GM23338 (cell line): ENCODE data around the gene ICAM3.

Source experiments
- CREB1 ChIP-seq: fragments of 250-450 bp; sonication (Bioruptor Pico); IDR thresholded peaks from 2 replicates; pipeline ENCODE4 v1.5.0; 2020; ENCODE audit warnings: low read depth, mild to moderate bottlenecking, moderate library complexity
- EZH2 ChIP-seq: fragments of 200-600 bp; sonication (generic); IDR thresholded peaks from one replicate; pipeline ENCODE4 v1.8.0; 2017; ENCODE audit warnings: antibody characterized with exemption, mild to moderate bottlenecking, low read depth; ENCODE audit not compliant: unreplicated experiment
- EZH2phosphoT487 ChIP-seq: fragments of 200-600 bp; sonication (generic); IDR thresholded peaks from one replicate; pipeline ENCODE4 v1.8.1; 2018; ENCODE audit warnings: antibody characterized with exemption; ENCODE audit not compliant: unreplicated experiment
- JUNB ChIP-seq: IDR thresholded peaks from one replicate; pipeline ENCODE4 v1.6.1; 2016; ENCODE audit warnings: antibody characterized with exemption; ENCODE audit not compliant: unreplicated experiment
- NANOG ChIP-seq: IDR thresholded peaks from 2 replicates; pipeline ENCODE4 v1.6.1; 2016; ENCODE audit warnings: antibody characterized with exemption, borderline replicate concordance
- POLR2AphosphoS5 ChIP-seq: IDR thresholded peaks from 2 replicates; pipeline ENCODE4 v1.6.1; 2016; ENCODE audit warnings: antibody characterized with exemption, low read depth
- REST ChIP-seq: IDR thresholded peaks from one replicate; pipeline ENCODE4 v1.6.1; 2018; ENCODE audit warnings: antibody characterized with exemption; ENCODE audit not compliant: unreplicated experiment
- STAT1 ChIP-seq: IDR thresholded peaks from one replicate; pipeline ENCODE4 v1.6.1; 2016; ENCODE audit warnings: antibody characterized with exemption; ENCODE audit not compliant: unreplicated experiment
- ZNF114 ChIP-seq: fragments of 250-450 bp; sonication (Bioruptor Pico); IDR thresholded peaks from 2 replicates; pipeline ENCODE4 v1.5.0; 2020; ENCODE audit warnings: mild to moderate bottlenecking, moderate library complexity
- ZNF331 ChIP-seq: fragments of 250-450 bp; sonication (Bioruptor Pico); IDR thresholded peaks from 2 replicates; pipeline ENCODE4 v1.5.0; 2020; ENCODE audit warnings: low read depth, mild to moderate bottlenecking, moderate library complexity
- ZNF462 ChIP-seq: fragments of 250-450 bp; sonication (Bioruptor Pico); IDR thresholded peaks from 2 replicates; pipeline ENCODE4 v1.5.0; 2020; ENCODE audit warnings: mild to moderate bottlenecking, moderate library complexity
- TF ChIP-seq, protein P1 (sequence below), 2 experiments: fragments of 200-600 bp in 1 of 2; sonication (generic) in 1 of 2; conservative IDR thresholded peaks; 2 replicates each; pipeline versions ENCODE4 v1.5.1 to v1.6.1; 2016 to 2017; ENCODE audit warnings: antibody characterized with exemption in 2 of 2, low read depth in 2 of 2, mild to moderate bottlenecking in 2 of 2, moderate library complexity in 1 of 2
- TF ChIP-seq, protein P2 (sequence below): IDR thresholded peaks from 2 replicates; pipeline ENCODE4 v1.6.1; 2016; ENCODE audit warnings: antibody characterized with exemption

DNA sequence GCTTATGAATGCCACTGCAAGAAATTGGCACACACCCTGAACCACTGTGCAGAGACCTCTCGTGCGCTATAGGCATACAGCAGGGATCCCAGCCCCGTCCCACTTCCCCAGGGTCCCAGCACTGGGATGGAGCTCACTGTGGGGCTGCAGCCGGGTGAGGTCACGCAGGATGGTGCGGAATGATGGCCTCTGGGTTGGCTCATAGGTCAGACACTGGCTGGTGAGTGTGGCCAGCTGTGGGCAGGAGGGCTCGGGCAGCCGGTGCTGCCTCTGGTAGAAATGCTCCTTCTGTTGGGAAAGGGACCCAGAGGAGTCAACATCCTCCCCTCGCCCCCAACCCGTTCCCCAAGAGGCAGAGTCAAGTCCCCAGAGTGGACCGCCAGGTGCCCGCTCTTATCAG is 17.0 kb upstream of the ICAM3 start:
- TF ChIP-seq, protein P1, sequence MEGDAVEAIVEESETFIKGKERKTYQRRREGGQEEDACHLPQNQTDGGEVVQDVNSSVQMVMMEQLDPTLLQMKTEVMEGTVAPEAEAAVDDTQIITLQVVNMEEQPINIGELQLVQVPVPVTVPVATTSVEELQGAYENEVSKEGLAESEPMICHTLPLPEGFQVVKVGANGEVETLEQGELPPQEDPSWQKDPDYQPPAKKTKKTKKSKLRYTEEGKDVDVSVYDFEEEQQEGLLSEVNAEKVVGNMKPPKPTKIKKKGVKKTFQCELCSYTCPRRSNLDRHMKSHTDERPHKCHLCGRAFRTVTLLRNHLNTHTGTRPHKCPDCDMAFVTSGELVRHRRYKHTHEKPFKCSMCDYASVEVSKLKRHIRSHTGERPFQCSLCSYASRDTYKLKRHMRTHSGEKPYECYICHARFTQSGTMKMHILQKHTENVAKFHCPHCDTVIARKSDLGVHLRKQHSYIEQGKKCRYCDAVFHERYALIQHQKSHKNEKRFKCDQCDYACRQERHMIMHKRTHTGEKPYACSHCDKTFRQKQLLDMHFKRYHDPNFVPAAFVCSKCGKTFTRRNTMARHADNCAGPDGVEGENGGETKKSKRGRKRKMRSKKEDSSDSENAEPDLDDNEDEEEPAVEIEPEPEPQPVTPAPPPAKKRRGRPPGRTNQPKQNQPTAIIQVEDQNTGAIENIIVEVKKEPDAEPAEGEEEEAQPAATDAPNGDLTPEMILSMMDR (conservative IDR thresholded peaks at IDR 0.05; ENCODE audit: low read depth in 2 of 2): no peak
- TF ChIP-seq EZH2: no peak
- no peak for TF ChIP-seq POLR2AphosphoS5
- TF ChIP-seq ZNF331 (CRISPR knock-in tag): no peak
- no peak for TF ChIP-seq EZH2phosphoT487
- TF ChIP-seq CREB1 (CRISPR knock-in tag): no peak
- no peak for TF ChIP-seq REST
- TF ChIP-seq JUNB: no peak
- no peak for TF ChIP-seq ZNF114 (CRISPR knock-in tag)
- TF ChIP-seq, protein P2, sequence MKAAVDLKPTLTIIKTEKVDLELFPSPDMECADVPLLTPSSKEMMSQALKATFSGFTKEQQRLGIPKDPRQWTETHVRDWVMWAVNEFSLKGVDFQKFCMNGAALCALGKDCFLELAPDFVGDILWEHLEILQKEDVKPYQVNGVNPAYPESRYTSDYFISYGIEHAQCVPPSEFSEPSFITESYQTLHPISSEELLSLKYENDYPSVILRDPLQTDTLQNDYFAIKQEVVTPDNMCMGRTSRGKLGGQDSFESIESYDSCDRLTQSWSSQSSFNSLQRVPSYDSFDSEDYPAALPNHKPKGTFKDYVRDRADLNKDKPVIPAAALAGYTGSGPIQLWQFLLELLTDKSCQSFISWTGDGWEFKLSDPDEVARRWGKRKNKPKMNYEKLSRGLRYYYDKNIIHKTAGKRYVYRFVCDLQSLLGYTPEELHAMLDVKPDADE: no peak
- TF ChIP-seq STAT1: no peak
- no peak for TF ChIP-seq NANOG
- TF ChIP-seq ZNF462 (CRISPR knock-in tag): no peak
